Smooth muscle cell (in vitro differentiated cells): ENCODE results near the gene RAB18. TPM values are rescaled to one million over a fixed set of nuclear protein-coding genes. Genes with fewer than 3 reads are reported as not detected.
A peak's percentile ranks its signal among the peaks of the same experiment; 100 is the strongest.

Experiments
- DNase-seq: peaks from one replicate; lab custom pipeline; 2025; ENCODE audit not compliant: unreplicated experiment; lab: John Stamatoyannopoulos, UW
- H2AFZ ChIP-seq: fragments of 200-600 bp; sonication (generic); 2 replicates; pipeline ENCODE4 v1.6.0; 2016; ENCODE audit warnings: antibody characterized with exemption, low read depth, mild to moderate bottlenecking
- H3F3A ChIP-seq: fragments of 200-600 bp; sonication (generic); 2 replicates; pipeline ENCODE4 v1.6.0; 2017; ENCODE audit warnings: antibody characterized with exemption, low read depth
- H3K27ac ChIP-seq: fragments of 200-600 bp; sonication (generic); 2 replicates; pipeline ENCODE4 v1.5.1; 2016; ENCODE audit warnings: low read depth, mild to moderate bottlenecking
- H3K27me3 ChIP-seq: fragments of 200-600 bp; sonication (generic); 2 replicates; pipeline ENCODE4 v1.6.1; 2016; ENCODE audit warnings: low read depth, mild to moderate bottlenecking
- H3K36me3 ChIP-seq: fragments of 200-600 bp; sonication (generic); 2 replicates; pipeline ENCODE4 v1.5.1; 2016; ENCODE audit warnings: low read depth
- H3K4me1 ChIP-seq: fragments of 200-600 bp; sonication (generic); 2 replicates; pipeline ENCODE4 v1.5.1; 2016; ENCODE audit warnings: low read depth
- H3K4me2 ChIP-seq: fragments of 200-600 bp; sonication (generic); 2 replicates; pipeline ENCODE4 v1.6.0; 2016; ENCODE audit warnings: mild to moderate bottlenecking
- H3K4me3 ChIP-seq: fragments of 200-600 bp; sonication (generic); 2 replicates; pipeline ENCODE4 v1.5.1; 2016; ENCODE audit warnings: mild to moderate bottlenecking
- H3K79me2 ChIP-seq: fragments of 200-600 bp; sonication (generic); 2 replicates; pipeline ENCODE4 v1.6.0; 2016; ENCODE audit warnings: low read depth, mild to moderate bottlenecking
- H3K9ac ChIP-seq: fragments of 200-600 bp; sonication (generic); 2 replicates; pipeline ENCODE4 v1.6.0; 2016; ENCODE audit warnings: low read depth
- H3K9me3 ChIP-seq: fragments of 200-600 bp; sonication (generic); replicated peaks from 2 replicates; pipeline ENCODE4 v1.5.1; 2016; ENCODE audit warnings: low read depth
- H4K20me1 ChIP-seq: fragments of 200-600 bp; sonication (generic); 2 replicates; pipeline ENCODE4 v1.6.0; 2016; ENCODE audit warnings: low read depth
- CTCF ChIP-seq: fragments of 200-600 bp; sonication (generic); IDR thresholded peaks from 2 replicates; pipeline ENCODE4 v1.5.1; 2017; ENCODE audit warnings: borderline replicate concordance, mild to moderate bottlenecking, antibody characterized with exemption; ENCODE audit not compliant: insufficient read depth, poor library complexity, severe bottlenecking
- WGBS: methylation state at CpG from one replicate; pipeline ENCODE4 v1.1.7; 2016; ENCODE audit warnings: low lambda C conversion rate; 5-methylcytosine and 5-hydroxymethylcytosine counted together
- polyA plus RNA-seq: library from polyadenylated mRNA; unstranded; fragments of >200 nt; fragmentation: Nextera tagmentation; extraction: Ambion mirVana; gene quantifications from 2 replicates; pipeline ENCODE4 v1.2.1, GENCODE V29; 2016
- total RNA-seq: library from RNA; depleted of rRNA; stranded (reverse); fragments of >200 nt; gene quantifications from 2 replicates; pipeline ENCODE4 v1.2.3, GENCODE V29; 2014

RAB18 gene
- total and polyA plus RNA-seq, 2 experiments from 2014 or later, result 64.1 to 122 TPM

- Histone ChIP-seq H3K4me2 (no peak overlapping the region), H3K9ac (no peak overlapping the region), H3F3A (peaks cover 6% of the 10 kb centered on the region), H3K27ac (peak overlapping the region; percentile 1), H3K4me1 (no peaks in the 10 kb centered on the region), H3K79me2 (peaks cover 81% of the 10 kb centered on the region), H3K27me3 (no peaks in the 10 kb centered on the region), H4K20me1 (peaks cover 97% of the 10 kb centered on the region), H3K9me3 (no peaks in the 10 kb centered on the region), H3K36me3 (peaks cover 8% of the 10 kb centered on the region), H2AFZ (no peak overlapping the region), H3K4me3 (no peak overlapping the region)
- WGBS, result 99% methylated on average over 3 of the region's 3 CpGs
- no peak for DNase-seq
- no peak for TF ChIP-seq CTCF
These were observed 25.1 kb downstream of the RAB18 start for GRCh38 chr10:27529010-27529783.

DNA sequence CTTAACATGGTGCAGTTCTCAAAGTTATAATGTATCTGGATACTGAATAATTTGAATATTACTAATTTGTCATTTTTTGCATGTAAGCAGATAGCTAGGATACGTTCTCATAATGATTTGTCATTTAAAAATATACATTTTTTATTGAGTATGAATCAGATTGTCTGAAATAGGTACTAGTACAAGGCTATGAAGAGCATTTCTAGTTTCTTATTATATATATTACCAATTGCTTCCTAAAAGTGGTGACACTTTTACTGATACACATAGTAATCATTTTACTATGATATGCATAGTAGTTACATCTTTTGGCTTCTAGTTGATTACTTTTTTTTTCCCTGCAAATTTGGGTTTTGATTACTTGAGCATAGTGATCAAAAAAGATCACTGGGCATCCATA is 26.4 kb downstream of the RAB18 start:
- H3K27me3 ChIP-seq, result no peaks in the 10 kb centered on the region
- no peak overlapping the region for H3K9ac ChIP-seq
- H3F3A ChIP-seq, result no peaks in the 10 kb centered on the region
- H3K79me2 ChIP-seq, result peaks cover 69% of the 10 kb centered on the region
- DNase-seq, result no peak
- no peak overlapping the region for H3K27ac ChIP-seq
- H2AFZ ChIP-seq, result no peak overlapping the region
- WGBS, result 96% methylated on average over 1 of the region's 1 CpG
- H3K4me1 ChIP-seq, result no peaks in the 10 kb centered on the region
- peaks cover 8% of the 10 kb centered on the region for H3K36me3 ChIP-seq
- H3K4me2 ChIP-seq, result no peak overlapping the region
- peaks cover 84% of the 10 kb centered on the region for H4K20me1 ChIP-seq
- no peaks in the 10 kb centered on the region for H3K9me3 ChIP-seq
- no peak for TF ChIP-seq CTCF
- H3K4me3 ChIP-seq, result no peak overlapping the region

DNA sequence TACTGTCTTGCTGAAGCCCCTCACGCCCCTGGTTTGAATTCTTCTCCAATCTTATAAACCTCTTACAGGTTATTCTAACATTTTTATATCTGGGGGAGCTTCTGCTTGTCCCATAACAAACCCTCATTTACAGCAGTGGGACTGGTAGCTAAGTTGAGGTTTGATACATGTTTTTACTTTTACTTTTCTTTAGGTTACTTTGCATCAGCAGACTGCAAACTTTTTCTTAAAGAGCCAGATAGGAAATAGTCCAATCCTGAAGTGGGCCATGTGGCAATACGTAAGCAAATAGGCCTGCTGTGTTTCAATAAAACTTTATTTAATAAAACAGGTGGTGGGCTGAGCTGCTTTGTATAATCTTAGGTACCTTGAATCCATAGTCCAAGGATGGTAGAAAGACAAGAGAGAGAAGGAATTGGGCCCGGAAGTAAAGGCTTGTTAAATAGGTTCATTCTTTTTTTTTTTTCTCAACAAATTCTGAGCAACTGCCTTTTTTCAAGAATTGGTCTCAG is 27.3 kb downstream of the RAB18 start:
- TF ChIP-seq CTCF, result no peak
- Histone ChIP-seq H3K4me3 (no peak overlapping the region), H3K27ac (no peak overlapping the region), H3F3A (no peaks in the 10 kb centered on the region), H3K36me3 (peaks cover 8% of the 10 kb centered on the region), H3K79me2 (peaks cover 59% of the 10 kb centered on the region), H3K4me1 (no peaks in the 10 kb centered on the region), H3K27me3 (no peaks in the 10 kb centered on the region), H3K9ac (no peak overlapping the region), H2AFZ (no peak overlapping the region), H3K4me2 (no peak overlapping the region), H3K9me3 (no peaks in the 10 kb centered on the region), H4K20me1 (peaks cover 75% of the 10 kb centered on the region)
- DNase-seq, result no peak
- WGBS, result 95% methylated on average over 3 of the region's 3 CpGs
